H1 (cell line): ENCODE data around the gene NBAS. TPM values are rescaled to one million over a fixed set of nuclear protein-coding genes. Genes with fewer than 3 reads are reported as not detected.

Source experiments
- ATF2 ChIP-seq: IDR thresholded peaks from 2 replicates; pipeline ENCODE4 v1.6.1; 2012; ENCODE audit warnings: low read length, inconsistent platforms
- CBX8 ChIP-seq: fragments of 300-800, 300-1000 bp; sonication (generic); IDR thresholded peaks from 2 replicates; pipeline ENCODE4 v1.7.1; 2016; ENCODE audit warnings: low read depth, low read length, borderline replicate concordance
- CHD7 ChIP-seq: fragments of 300-600 bp; sonication (generic); IDR thresholded peaks from 2 replicates; pipeline ENCODE4 v1.7.1; 2012; ENCODE audit warnings: low read length, moderate library complexity, mild to moderate bottlenecking, inconsistent platforms; ENCODE audit not compliant: insufficient replicate concordance
- CTBP2 ChIP-seq: IDR thresholded peaks from 2 replicates; pipeline ENCODE4 v1.7.0; 2011; ENCODE audit warnings: borderline replicate concordance, mild to moderate bottlenecking, moderate library complexity, mixed read lengths, low read length; ENCODE audit not compliant: insufficient read depth, insufficient read length
- FOSL1 ChIP-seq: IDR thresholded peaks from 2 replicates; pipeline ENCODE4 v1.6.1; 2011; ENCODE audit warnings: mild to moderate bottlenecking, low read depth, low read length, moderate library complexity; ENCODE audit not compliant: insufficient read depth
- SRF ChIP-seq: IDR thresholded peaks from 2 replicates; pipeline ENCODE4 v1.6.1; 2011; ENCODE audit warnings: mild to moderate bottlenecking, low read depth, low read length, moderate library complexity
- TBP ChIP-seq: IDR thresholded peaks from 2 replicates; pipeline ENCODE4 v1.6.1; 2011; ENCODE audit warnings: low read depth, low read length, improper control_type of control experiment
- USF2 ChIP-seq: IDR thresholded peaks from 2 replicates; pipeline ENCODE4 v1.6.1; 2011; ENCODE audit warnings: low read length, improper control_type of control experiment
- polyA plus RNA-seq, 7 experiments: library from polyadenylated mRNA; depleted of rRNA in 3 of 7; stranded (reverse) in 5 of 7; unstranded in 2 of 7; fragments of >200 nt in 5 of 7; fragments of 200-250 nt in 2 of 7; gene quantifications; 1 replicate in 5 of 7; 2 replicates in 1 of 7; 4 replicates in 1 of 7; pipeline versions ENCODE4 v1.2.1 to v1.2.3, GENCODE V29; 2011 to 2013; ENCODE audit warnings: missing spikeins in 2 of 7, mixed read lengths in 2 of 7
- total RNA-seq: library from RNA; stranded (reverse); fragmentation: NEBNext Ultra II Directional; extraction: Animal tissue kit (Norgen Biotek cat#: 25700); gene quantifications from 2 replicates; pipeline ENCODE4 v1.2.1, GENCODE V29; 2021

Gene NBAS
- total and polyA plus RNA-seq, 2 of the 8 experiments (the other 6 are each of a cell fraction or from before 2014, with no cell fraction given): 19.6 to 34.8 TPM

- TF ChIP-seq CHD7 (no peak), FOSL1 (no peak), TBP (no peak), USF2 (no peak), CBX8 (no peak), CTBP2 (no peak), SRF (no peak), ATF2 (no peak)
Observed at GRCh38 chr2:15363734-15364133, 197.4 kb downstream of the NBAS start (continued).
